Measurements from ENCODE around the gene KATNBL1.

GRCh38 chr15:34147371-34148140 lies 62.3 kb downstream of the KATNBL1 start:
- no peak for TF ChIP-seq CTCF (IDR thresholded peaks at IDR 0.05)
- TF ChIP-seq POLR2A (IDR thresholded peaks at IDR 0.05): no peak
- TF ChIP-seq POLR2AphosphoS5 (IDR thresholded peaks at IDR 0.05; ENCODE audit: insufficient read depth in 1 of 2, low read depth in 1 of 2): no peak

All from vagina (tissue), 2 donors.